ENCODE measurements around the gene FRAS1. TPM values are rescaled to one million over a fixed set of nuclear protein-coding genes. Genes with fewer than 3 reads are reported as not detected.

Gene FRAS1
- total RNA-seq, 2 experiments from 2014 or later: 0.08 TPM; not detected in 1

GRCh38 chr4:78345237-78345636, 288.1 kb downstream of the FRAS1 start:
- POLR2A ChIA-PET: no interaction called here
- CTCF ChIA-PET: no interaction called here

DNA sequence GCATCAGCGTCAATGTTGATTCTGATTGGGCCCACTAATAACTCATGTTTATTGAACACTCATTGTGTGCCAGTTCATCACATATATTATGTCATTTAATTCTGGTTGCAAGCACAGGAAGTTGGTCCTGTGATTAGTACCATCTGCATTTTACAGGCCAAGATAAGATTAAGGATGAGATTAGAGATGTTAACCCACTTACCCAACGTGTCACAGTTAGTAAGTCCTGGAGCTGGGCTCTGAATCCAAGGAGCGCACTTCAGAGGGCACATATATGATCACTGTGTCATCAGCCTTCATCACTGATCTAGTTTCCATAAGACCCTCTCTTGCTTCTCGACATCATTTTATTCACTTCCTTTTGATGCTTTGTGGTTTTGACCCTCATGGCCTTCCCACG, 289.1 kb downstream of the FRAS1 start:
- CTCF ChIA-PET: no interaction called here

DNA sequence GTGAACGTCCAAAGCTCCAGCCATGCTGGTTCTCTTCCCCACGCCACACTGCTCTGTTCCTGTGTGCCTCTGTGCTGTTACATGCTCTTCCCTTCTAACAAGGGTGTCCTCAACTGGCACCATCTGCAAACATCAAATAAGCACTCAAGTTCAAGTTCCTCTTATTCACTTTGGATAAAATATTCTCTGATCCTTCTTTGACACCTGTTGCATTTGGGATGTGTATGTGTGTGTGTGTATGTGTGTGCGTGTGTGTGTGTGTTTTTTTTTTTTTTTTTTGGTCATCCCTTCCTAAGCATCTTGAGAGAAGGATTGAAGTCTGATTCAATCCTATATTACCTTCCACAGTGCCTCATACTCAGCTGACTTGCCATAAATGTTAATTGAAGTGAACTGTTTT, 290.4 kb downstream of the FRAS1 start:
- ChIA-PET POLR2A (no interaction called here), CTCF (no interaction called here)

More for the DNA sequence above, 289.1 kb downstream of the FRAS1 start:
- POLR2A ChIA-PET: no interaction called here

DNA sequence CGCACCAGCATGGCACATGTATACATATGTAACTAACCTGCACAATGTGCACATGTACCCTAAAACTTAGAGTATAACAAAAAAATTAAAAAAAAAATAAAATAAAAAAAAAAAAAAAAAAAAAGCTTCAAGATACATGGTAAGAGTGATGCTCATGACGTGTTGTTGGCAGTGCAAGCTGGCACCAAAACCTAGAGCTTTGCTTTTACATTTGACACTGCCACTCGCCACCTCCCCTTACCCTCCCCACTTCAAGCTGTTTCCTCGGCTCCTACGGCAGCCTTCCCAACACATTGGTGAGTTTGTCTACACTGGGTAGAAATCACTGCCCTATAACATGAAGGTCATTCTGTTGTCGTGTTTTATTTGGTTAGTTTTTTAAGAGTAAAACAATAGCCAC, 296.8 kb downstream of the FRAS1 start:
- ChIA-PET POLR2A (no interaction called here), CTCF (no interaction called here)

DNA sequence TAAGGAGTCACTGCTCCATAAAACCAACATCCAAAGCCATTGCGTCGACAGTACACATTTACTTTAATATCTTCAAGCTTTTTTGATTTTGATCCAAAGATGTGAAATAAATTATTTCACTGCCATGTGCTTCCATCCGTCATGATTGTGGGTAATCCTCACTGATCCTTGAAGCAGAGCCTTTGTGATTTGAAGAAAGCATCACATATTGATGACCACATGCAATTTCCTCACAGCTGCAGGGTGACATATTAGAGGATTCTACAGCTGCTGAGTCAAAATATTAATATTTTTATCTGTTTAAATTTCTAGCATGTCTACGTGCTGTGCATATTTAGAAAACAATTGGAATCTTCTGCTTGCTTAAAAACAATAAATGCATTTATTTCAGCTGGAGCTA, 297.7 kb downstream of the FRAS1 start:
- CTCF ChIA-PET: no interaction called here
- POLR2A ChIA-PET: no interaction called here

DNA sequence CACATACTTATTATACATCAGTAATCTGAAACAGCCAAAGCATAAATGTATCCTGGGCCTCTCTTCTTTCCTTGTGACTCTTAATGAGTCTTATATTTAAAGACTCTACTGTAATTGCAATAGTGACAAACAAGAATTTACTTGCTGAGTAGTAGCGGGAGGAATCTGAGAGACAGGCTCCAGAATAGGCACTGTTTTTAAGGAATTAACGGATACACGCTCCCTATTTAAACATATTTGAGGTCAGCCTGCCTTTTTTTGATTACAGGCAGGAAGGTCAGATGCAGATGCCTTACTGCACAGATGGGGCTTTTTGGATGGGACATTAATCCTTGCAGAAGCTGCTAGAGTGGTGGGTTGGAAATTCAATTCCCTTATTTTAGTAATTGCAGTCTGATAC, 298.2 kb downstream of the FRAS1 start:
- ChIA-PET CTCF (no interaction called here), POLR2A (no interaction called here)

DNA sequence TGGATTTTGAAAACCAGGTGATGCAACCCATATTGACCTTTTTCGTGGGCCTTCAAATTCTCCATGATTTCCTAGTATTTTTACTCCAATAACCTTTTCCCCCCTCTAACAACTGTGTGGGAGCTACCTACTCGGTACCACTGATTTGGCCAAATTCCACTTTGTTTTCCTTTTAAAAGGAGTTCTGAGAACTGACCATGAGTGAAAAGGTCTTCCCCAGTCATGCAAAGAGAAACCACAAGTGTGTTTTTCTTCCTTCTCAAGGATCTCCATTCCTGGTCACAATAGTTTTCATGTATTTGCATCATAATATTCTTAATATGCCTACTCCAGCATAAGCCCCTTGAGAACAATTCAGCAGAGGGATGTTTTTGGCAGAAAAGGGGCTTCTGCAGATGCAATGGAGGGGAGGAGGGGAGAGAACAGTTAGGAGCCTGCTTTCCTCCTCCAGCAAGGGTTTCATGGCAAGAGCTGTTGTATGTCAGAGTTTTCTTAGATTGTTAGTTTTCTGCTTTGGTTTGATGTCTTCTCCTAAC, 299.2 kb downstream of the FRAS1 start:
- CTCF ChIA-PET: no interaction called here
- POLR2A ChIA-PET: no interaction called here

DNA sequence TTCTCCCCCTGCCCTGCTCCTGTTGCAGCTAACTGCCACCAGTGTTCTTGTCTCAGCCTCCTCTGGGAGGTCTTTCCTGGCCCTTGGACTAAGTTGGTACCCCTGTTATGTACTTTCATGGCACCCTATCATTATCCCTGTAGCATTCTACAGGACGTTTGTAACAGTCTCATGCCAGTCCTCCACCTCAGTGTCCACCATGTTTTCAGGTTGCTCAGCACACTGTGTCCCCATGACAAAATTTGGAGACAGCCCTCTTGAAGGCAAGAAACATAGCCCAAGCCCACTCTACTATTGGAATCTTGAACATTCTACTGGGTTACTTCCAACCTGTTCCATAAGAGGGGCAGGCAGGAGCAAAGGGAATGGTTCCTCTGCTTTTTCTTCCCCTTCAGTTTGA, 300.0 kb downstream of the FRAS1 start:
- CTCF ChIA-PET: no interaction called here
- POLR2A ChIA-PET: no interaction called here

DNA sequence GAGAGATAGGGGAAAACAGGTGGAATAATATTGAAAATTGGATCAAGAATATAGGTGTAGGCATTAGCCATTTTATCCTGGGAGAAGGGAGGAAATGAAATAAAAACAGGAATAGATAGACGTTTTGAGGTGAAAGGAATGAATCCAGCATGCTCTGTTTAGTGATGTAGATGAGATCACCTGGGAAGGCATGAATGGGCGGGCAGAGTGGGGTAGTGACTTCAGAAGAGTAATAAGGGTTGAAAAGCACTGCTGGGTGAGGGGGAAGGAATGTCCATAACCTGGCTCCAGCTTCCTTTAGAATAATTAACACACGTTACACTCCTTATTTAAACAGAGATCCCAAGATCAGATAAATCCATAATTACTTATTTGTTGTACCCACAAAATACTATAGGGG, 303.3 kb downstream of the FRAS1 start:
- POLR2A ChIA-PET: no interaction called here
- CTCF ChIA-PET: no interaction called here

GRCh38 chr4:78361621-78362120, 304.5 kb downstream of the FRAS1 start:
- CTCF ChIA-PET: no interaction called here
- POLR2A ChIA-PET: no interaction called here

DNA sequence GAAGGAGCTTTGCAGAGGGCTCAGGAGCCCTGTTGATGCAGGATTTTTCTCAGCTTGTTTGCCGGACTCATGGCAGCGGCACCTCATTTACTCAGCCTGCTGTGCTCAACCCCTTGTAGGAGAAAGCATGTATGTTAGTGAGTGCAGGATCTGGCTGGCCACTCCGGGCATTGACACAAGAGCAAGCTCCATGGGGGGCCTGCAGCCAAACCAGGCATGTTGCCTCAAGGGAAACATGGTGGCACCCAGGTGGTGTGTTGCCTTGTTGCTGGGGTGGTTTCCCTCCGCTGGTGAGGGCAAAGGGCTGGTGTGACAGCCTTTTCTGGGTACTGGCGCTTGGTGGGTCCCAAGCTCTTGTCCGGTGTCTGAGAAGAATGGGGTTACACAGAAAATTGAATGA, 305.2 kb downstream of the FRAS1 start:
- POLR2A ChIA-PET: no interaction called here

GRCh38 chr4:78363031-78363570, 306.0 kb downstream of the FRAS1 start:
- CTCF ChIA-PET: no interaction called here
- POLR2A ChIA-PET: no interaction called here

More for the DNA sequence above, 305.2 kb downstream of the FRAS1 start:
- CTCF ChIA-PET: no interaction called here

DNA sequence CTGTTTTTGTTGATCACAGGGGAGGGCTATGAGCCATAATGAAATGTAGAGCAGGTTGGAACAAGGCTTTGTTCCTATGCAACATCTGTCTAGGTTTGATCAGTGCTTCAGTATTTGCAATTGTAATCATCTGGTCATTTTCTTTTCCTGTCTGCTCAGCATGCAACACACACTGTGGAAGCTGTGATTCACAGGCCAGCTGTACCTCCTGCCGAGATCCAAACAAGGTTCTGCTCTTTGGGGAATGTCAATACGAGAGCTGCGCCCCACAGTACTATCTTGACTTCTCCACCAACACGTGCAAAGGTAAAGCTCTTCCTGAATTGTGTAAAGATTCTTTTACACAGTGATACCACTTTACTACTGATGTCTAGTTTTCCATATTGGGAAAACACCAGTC, 312.6 kb downstream of the FRAS1 start:
- POLR2A ChIA-PET: no interaction called here
- CTCF ChIA-PET: no interaction called here

DNA sequence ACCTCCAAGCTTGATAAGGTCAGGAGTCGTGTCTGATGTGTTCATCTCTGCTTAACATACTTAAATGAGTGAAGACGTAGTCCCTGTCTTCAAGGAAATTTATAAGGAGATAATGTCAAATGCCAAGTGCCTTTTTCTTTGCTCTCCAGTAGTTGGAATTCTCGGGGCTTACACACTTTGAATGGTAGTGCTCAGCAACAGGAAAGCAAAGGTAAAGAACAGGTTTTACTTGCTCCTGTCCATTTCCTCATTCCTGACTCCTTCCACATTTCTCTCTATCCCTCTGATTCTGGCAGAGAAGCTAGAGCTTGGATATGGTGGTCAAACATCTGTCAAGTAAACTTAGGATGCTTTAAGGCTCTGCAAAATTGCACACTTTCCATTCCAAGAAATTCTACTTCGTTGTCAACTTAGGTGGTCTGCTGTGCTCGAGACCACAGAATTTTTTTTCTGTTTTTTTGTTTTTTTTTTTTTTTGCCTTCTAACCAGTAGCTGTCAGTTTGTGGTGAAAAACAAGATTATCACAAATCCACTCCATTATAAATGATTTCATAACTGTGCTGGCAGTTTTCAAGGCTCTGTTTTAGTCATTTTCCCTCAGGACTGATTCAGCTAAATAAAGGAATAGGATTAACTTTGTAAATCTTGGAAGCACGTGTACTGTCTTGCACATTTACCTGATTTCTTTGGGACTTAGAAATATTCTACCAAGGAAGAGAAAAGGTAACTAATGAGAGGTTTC, 313.7 kb downstream of the FRAS1 start:
- POLR2A ChIA-PET: no interaction called here

DNA sequence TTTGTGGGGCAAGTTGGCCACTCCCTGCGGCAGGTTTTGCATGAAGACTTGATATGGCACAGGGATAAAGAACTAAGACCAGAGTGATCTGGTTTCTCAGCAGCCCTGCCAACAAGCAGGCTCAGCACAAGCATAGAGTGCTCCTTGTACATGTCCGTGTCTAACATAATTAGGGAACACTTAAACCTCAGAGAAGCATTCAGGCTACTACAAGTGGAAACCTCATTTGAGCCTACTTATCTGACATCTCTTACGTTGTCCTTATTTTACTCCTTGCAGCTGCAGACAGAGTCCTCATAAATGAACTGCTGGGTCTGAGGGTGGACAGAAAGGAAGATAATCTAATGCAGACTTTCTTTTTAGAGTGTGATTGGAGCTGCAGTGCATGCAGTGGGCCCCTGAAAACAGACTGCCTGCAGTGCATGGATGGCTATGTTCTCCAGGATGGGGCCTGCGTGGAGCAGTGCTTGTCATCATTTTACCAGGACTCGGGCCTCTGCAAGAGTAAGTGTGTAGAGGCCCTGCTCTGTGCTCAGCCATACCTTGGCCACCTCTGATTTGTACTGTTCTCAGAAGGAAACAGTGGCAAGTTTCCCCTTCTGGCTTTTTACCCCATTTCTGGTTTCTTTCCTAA, 315.3 kb downstream of the FRAS1 start:
- CTCF ChIA-PET: no interaction called here
- POLR2A ChIA-PET: no interaction called here

More for the DNA sequence above, 313.7 kb downstream of the FRAS1 start:
- CTCF ChIA-PET: no interaction called here

DNA sequence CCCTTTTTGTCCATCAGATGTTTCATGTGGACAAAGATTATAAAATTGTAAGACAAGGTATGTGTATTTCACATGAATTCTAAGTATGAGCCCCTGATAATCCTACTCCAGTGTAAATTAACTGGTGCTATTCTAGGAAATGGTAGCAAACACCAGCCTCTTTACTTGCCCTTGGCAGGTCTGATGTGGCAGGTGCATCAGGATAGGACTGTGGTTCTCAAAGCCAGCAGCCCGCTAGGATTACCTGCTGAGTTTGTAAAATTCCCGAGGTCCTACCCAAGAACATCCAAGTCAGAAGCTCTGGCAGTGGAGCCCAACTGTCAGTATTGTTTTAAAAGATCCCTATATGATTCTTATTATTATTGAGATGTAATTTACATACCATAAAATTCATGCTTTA, 320.4 kb downstream of the FRAS1 start:
- POLR2A ChIA-PET: no interaction called here
- CTCF ChIA-PET: no interaction called here

DNA sequence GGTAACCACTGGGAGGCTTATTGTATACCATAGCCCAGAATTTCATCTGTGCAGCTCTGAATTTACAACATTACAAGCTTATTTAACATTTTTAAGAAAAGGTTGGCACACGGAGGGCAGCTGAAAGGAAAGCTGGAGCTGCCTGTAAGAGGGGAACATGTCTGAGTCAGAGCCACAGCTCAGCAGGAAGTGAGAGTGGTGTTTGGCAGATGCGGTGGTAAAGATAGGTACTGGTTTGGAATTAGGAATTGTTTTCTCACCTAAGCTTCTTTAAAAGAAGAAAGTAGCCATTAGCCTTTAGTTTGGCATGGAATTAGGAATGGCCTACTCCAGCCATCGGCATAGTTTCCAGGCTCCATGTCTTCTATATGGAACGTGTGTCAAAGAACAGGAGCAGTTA, 321.9 kb downstream of the FRAS1 start:
- ChIA-PET POLR2A (no interaction called here), CTCF (no interaction called here)

DNA sequence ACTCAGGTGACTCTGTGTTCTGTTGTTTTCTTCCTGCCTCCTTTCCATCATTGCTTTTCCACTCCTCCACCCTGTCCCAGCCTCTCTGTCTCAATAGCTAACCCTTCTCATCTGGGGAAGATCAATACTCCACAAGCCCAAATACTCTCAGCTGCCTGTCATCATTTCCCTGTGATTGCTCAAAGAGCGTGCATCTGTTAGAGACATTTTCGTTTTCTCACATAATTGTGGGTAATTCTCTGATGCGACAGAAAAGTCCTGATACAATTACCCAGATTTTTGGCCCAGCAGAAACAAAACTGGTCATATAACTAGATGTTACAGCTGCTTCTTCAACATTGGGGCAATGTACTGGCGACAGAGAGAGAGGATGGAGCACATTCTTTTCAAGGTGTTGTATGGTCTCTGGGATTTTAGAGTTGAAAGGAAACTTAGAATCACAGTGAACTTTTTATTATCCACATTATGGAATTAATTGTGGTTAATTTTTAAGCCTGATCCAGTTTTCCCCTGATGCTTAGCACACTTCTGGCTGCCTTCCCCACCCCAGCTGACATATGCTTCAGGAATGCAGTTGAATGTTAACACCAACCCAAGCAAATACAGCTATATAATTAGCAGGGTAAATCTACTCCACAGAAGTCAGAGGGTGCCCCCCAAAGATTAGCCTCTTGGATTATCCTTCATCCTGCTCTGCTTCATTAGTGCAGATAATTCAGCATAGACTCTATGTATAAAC, 323.0 kb downstream of the FRAS1 start:
- ChIA-PET POLR2A (no interaction called here), CTCF (no interaction called here)

DNA sequence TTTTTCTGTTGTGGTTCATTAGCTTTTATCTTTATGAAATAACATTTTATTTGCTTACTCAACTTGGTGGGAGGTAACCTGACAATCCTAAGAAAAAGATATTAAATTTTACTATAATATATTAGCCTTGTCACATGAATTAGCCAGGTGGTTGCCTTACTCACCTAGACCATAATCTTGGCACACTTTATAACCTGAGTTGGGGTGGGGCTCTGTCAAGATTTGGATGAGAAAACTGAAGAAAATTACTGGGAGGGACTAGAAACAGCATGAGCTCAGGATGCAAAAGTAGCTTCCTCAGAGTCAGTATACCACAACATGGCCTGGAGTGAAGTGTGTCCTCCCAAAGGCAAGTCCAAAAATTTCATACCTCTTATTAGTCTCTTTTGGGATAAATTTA, 329.6 kb downstream of the FRAS1 start:
- ChIA-PET POLR2A (no interaction called here), CTCF (no interaction called here)

- POLR2A ChIA-PET: no interaction called here
- CTCF ChIA-PET: no interaction called here
Measured at GRCh38 chr4:78395642-78396041, 338.5 kb downstream of the FRAS1 start.
